GM21825 (cell line): ENCODE measurements around the gene REXO2.

Experiments used
- ATAC-seq: cut with Tn5 transposase; IDR thresholded peaks from one replicate; pipeline ENCODE4 v1.9.1; 2021; ENCODE audit warnings: mild to moderate bottlenecking, moderate library complexity; ENCODE audit not compliant: unreplicated experiment

The REXO2 gene

GRCh38 chr11:114439229-114440120, at the start of gene REXO2:
REXO2 (plus strand) TSS chr11:114439467; CDS start chr11:114439529, 62 bp downstream.
- ATAC-seq = peak; percentile 99

- no peak for ATAC-seq
Observed at GRCh38 chr11:114392735-114393667, 46.3 kb upstream of the REXO2 start.

- no peak for ATAC-seq
Observed at GRCh38 chr11:114395736-114396135, 43.5 kb upstream of the REXO2 start.

- no peak for ATAC-seq
Observed at GRCh38 chr11:114396916-114397315, 42.4 kb upstream of the REXO2 start.

- ATAC-seq = no peak
Observed at GRCh38 chr11:114397349-114397982, 41.8 kb upstream of the REXO2 start.

- no peak for ATAC-seq
Observed at GRCh38 chr11:114398303-114398920, 40.9 kb upstream of the REXO2 start.

GRCh38 chr11:114399490-114400215, 39.6 kb upstream of the REXO2 start:
- peak; percentile 22 for ATAC-seq

GRCh38 chr11:114400216-114400914, 38.9 kb upstream of the REXO2 start, which contains the start of the genes C11orf71 and RBM7:
C11orf71 (minus strand) TSS chr11:114400511; CDS start chr11:114400331, 180 bp downstream.
RBM7 (plus strand) TSS chr11:114400666; CDS start chr11:114400672, 6 bp downstream.
- ATAC-seq = peak; percentile 93

GRCh38 chr11:114400915-114401223, 38.4 kb upstream of the REXO2 start:
- no peak for ATAC-seq

- ATAC-seq = no peak
Observed at GRCh38 chr11:114401311-114401710, 38.0 kb upstream of the REXO2 start.

GRCh38 chr11:114412946-114413345, 26.3 kb upstream of the REXO2 start:
- ATAC-seq = no peak

- no peak for ATAC-seq
Observed at GRCh38 chr11:114413958-114414357, 25.3 kb upstream of the REXO2 start.

- no peak for ATAC-seq
Observed at GRCh38 chr11:114416441-114416961, 22.8 kb upstream of the REXO2 start.

GRCh38 chr11:114426280-114426679, 13.0 kb upstream of the REXO2 start:
- no peak for ATAC-seq

- no peak for ATAC-seq
Observed at GRCh38 chr11:114430290-114430689, 9.0 kb upstream of the REXO2 start.

- ATAC-seq = no peak
Observed at GRCh38 chr11:114432893-114433292, 6.4 kb upstream of the REXO2 start.

GRCh38 chr11:114433376-114433775, 5.9 kb upstream of the REXO2 start:
- no peak for ATAC-seq

GRCh38 chr11:114438303-114438702, 964 bp upstream of the REXO2 start:
- no peak for ATAC-seq
